Fibroblast of villous mesenchyme (primary cell): ENCODE results near the gene IL17RE. TPM values are rescaled to one million over a fixed set of nuclear protein-coding genes. Genes with fewer than 3 reads are reported as not detected.
"Not testable (repeated sequence)": the region's sequence is repeated elsewhere in the genome, so short reads cannot be mapped to it uniquely, and the experiment has no call there.

Experiments
- DNase-seq: peaks from one replicate; pipeline ENCODE4 v3.0.0-alpha.2; 2010; ENCODE audit warnings: low read depth
- H3K4me3 ChIP-seq: 2 replicates; pipeline ENCODE4 v1.5.1; 2011; ENCODE audit warnings: low read depth, mild to moderate bottlenecking, low read length
- CTCF ChIP-seq: IDR thresholded peaks from 2 replicates; pipeline ENCODE4 v1.5.1; 2012; ENCODE audit warnings: low read depth, mild to moderate bottlenecking, low read length; ENCODE audit not compliant: insufficient read depth
- total RNA-seq: library from RNA; depleted of rRNA; stranded (reverse); fragments of >200 nt; gene quantifications from 2 replicates; pipeline ENCODE4 v1.2.3, GENCODE V29; 2012

The IL17RE gene
- total RNA-seq, 1 donor: 0.43 TPM

GRCh38 chr3:9935966-9936510 is 33.4 kb downstream of the IL17RE start:
- no peak overlapping the region for H3K4me3 ChIP-seq
- no peak for DNase-seq
- no peak for TF ChIP-seq CTCF

GRCh38 chr3:9937486-9938238 is 35.0 kb downstream of the IL17RE start:
- no peak for DNase-seq
- TF ChIP-seq CTCF: no peak
- H3K4me3 ChIP-seq: no peak overlapping the region

GRCh38 chr3:9938966-9939365 is 36.3 kb downstream of the IL17RE start:
- DNase-seq: no peak
- TF ChIP-seq CTCF: no peak
- no peak overlapping the region for H3K4me3 ChIP-seq

- not testable (repeated sequence) for H3K4me3 ChIP-seq, DNase-seq
Observed at GRCh38 chr3:9939906-9940305, 37.3 kb downstream of the IL17RE start.

GRCh38 chr3:9940746-9941145 is 38.1 kb downstream of the IL17RE start:
- no peak for TF ChIP-seq CTCF
- DNase-seq: no peak
- H3K4me3 ChIP-seq: no peak overlapping the region

- H3K4me3 ChIP-seq: no peak overlapping the region
- no peak for TF ChIP-seq CTCF
- no peak for DNase-seq
Observed at GRCh38 chr3:9942164-9942563, 39.5 kb downstream of the IL17RE start.

- no peak overlapping the region for H3K4me3 ChIP-seq
- no peak for TF ChIP-seq CTCF
- no peak for DNase-seq
Observed at GRCh38 chr3:9942934-9943690, 40.5 kb downstream of the IL17RE start.
